ENCODE data around the gene HTR3C. TPM values are rescaled to one million over a fixed set of nuclear protein-coding genes. Genes with fewer than 3 reads are reported as not detected.

The HTR3C gene, protein sequence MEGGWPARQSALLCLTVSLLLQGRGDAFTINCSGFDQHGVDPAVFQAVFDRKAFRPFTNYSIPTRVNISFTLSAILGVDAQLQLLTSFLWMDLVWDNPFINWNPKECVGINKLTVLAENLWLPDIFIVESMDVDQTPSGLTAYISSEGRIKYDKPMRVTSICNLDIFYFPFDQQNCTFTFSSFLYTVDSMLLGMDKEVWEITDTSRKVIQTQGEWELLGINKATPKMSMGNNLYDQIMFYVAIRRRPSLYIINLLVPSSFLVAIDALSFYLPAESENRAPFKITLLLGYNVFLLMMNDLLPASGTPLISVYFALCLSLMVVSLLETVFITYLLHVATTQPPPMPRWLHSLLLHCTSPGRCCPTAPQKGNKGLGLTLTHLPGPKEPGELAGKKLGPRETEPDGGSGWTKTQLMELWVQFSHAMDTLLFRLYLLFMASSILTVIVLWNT
- under 0.01 and 0.09 TPM in 2 replicates for total RNA-seq

GRCh38 chr3:184052767-184053166 lies at the start of gene HTR3C:
TSS of gene HTR3C (plus strand) at chr3:184053047. CDS start at chr3:184053081, 34 bp downstream.

DNA sequence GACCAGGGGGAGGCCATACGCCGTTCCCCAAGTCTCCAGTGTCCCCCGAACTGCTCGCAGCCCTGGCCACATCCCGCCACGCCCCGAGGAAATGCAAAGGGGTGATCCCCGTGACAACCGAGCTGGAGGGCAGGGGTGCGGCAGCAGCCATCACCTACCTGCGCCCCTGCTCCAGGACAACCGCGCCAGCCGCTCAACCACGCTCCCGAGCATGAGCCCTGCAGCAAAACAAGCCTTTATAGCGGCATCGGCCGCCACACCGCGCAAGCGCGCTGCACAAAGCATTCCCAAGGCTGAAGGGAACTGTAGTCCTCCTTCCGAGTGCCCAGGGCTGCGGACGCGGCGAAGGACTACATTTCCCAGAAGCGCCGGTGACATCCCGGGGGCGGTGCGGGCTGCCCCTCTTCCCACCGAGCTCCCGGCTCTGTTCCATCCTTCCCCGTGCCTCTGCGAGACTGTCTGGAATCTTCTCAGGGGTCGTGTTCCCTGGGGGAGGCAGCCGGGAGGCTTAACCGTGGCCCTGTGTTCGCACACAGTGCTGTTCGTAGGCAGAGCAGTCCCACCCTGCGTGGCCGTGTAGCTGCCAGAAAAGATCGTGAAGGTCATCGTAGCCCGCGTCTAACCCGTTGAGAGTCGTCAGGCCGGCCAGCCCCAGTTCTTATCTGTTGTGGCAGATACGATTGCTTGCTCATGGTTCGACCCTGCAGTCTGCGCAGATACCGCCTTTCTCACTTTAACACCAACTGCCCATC lies 35.0 kb upstream of the HTR3C start, which contains the start of gene ABCC5:
Gene ABCC5 (minus strand): TSS at position 213 of the 752 bp plus-strand sequence. CDS start 3,492 bp downstream, outside the sequence.

GRCh38 chr3:184031187-184031792 lies 21.6 kb upstream of the HTR3C start, which contains the start of gene HTR3D:
TSS of gene HTR3D (plus strand) at chr3:184031742. CDS start at chr3:184031742, 0 bp downstream.

GRCh38 chr3:184096811-184097383 lies 44.0 kb downstream of the HTR3C start, which contains the start of gene HTR3E:
TSS of gene HTR3E (plus strand) at chr3:184097064. CDS start at chr3:184097530, 466 bp downstream.

Other genes with a start within 250 kb of the HTR3C start
- 0.43 and 0.69 TPM in 2 replicates for gene MAP6D1, start 227.5 kb upstream of the HTR3C start, total RNA-seq
- gene PARL, start 168.2 kb upstream of the HTR3C start, total RNA-seq: 29.9 and 32.0 TPM in 2 replicates
- gene ABCC5, start 35.2 kb upstream of the HTR3C start, total RNA-seq: 10.6 and 19.1 TPM in 2 replicates
- not detected in 2 replicates for gene HTR3D, start 21.3 kb upstream of the HTR3C start, total RNA-seq
- not detected in 2 replicates for gene HTR3E, start 44.0 kb downstream of the HTR3C start, total RNA-seq
- gene EIF2B5, start 82.3 kb downstream of the HTR3C start, total RNA-seq: 34.0 and 43.5 TPM in 2 replicates
- 17.8 and 21.4 TPM in 2 replicates for gene DVL3, start 102.3 kb downstream of the HTR3C start, total RNA-seq
- gene AP2M1, start 121.8 kb downstream of the HTR3C start, total RNA-seq: 468 and 497 TPM in 2 replicates
- gene ABCF3, start 133.2 kb downstream of the HTR3C start, total RNA-seq: 49.1 and 53.1 TPM in 2 replicates
- not detected in 2 replicates for gene VWA5B2, start 176.5 kb downstream of the HTR3C start, total RNA-seq
- 17.8 and 21.1 TPM in 2 replicates for gene ALG3, start 195.9 kb downstream of the HTR3C start, total RNA-seq
- gene EEF1AKMT4, start 196.6 kb downstream of the HTR3C start, total RNA-seq: 2.6 and 4.0 TPM in 2 replicates
- not detected in 2 replicates for gene CAMK2N2, start 208.5 kb downstream of the HTR3C start, total RNA-seq
- not detected in 2 replicates for gene ECE2, start 223.0 kb downstream of the HTR3C start, total RNA-seq
- 331 and 355 TPM in 2 replicates for gene PSMD2, start 246.2 kb downstream of the HTR3C start, total RNA-seq